GOT3 (cell line): ENCODE measurements around the gene CDCA7.
"Not testable (repeated sequence)": the region's sequence is repeated elsewhere in the genome, so short reads cannot be mapped to it uniquely, and the experiment has no call there.

ENCODE experiments used
- DNase-seq: peaks from one replicate; lab custom pipeline; 2025; ENCODE audit warnings: mixed read lengths; lab: John Stamatoyannopoulos, UW

The CDCA7 gene

GRCh38 chr2:173358616-173359015 is 3.9 kb downstream of the CDCA7 start:
- no peak for DNase-seq

- no peak for DNase-seq
Observed at GRCh38 chr2:173359231-173359630, 4.6 kb downstream of the CDCA7 start.

- no peak for DNase-seq
Observed at GRCh38 chr2:173370198-173370597, 15.5 kb downstream of the CDCA7 start.

GRCh38 chr2:173371023-173371422 is 16.4 kb downstream of the CDCA7 start:
- no peak for DNase-seq

DNA sequence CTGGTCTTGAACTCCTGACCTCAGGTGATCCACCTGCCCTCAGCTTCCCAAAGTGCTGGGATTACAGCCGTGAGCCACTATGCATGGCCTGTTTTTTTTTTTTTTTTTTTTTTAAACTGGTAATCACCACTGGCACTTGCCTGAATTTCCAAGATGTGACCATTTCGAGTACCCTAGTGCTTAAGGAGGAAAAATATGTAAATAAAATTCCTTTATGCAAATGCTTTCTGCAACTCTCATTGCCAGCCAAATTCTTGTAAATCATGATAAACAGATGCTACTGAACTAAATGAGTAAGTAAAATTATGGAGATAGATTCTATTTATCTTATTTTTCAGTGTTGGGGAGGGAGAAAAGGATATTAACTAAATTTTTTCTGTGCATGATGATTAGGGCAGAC is 18.6 kb downstream of the CDCA7 start:
- DNase-seq: no peak

DNA sequence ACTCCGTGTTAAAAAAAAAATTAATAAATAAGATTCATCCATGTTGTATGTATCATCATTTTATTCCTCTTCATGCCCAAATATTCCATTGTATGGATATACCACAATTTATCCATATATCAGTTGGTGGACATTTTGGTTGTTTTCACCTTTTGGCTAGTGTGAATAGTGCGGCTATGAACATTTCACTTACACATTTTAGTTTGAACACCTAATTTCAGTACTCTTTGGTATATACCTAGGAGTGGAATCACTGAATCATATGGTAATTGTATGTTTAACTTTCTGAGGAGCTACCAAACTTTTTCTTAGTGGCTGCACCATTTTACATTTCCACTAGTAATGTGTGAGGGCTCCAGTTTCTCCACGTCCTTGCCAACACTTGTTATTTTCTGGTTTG is 20.0 kb downstream of the CDCA7 start:
- DNase-seq: no peak

DNA sequence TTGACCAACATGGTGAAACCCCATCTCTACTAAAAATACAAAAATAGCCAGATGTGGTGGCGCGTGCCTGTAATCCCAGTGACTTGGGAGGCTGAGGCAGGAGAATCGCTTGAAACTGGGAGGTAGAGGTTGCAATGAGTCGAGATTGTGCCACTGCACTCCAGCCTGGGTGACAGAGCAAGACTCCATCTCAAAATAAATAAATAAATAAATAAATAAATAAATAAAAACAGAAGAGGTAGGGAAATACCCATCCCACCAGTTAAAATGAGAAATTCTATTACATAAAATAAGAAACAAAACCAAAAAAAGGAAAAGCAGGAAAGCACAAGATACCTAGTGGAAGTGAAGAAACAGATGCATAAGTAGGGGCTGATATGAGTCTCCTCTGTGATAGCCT is 30.9 kb downstream of the CDCA7 start:
- not testable (repeated sequence) for DNase-seq

- DNase-seq: no peak
Observed at GRCh38 chr2:173386021-173386737, 31.5 kb downstream of the CDCA7 start.

DNA sequence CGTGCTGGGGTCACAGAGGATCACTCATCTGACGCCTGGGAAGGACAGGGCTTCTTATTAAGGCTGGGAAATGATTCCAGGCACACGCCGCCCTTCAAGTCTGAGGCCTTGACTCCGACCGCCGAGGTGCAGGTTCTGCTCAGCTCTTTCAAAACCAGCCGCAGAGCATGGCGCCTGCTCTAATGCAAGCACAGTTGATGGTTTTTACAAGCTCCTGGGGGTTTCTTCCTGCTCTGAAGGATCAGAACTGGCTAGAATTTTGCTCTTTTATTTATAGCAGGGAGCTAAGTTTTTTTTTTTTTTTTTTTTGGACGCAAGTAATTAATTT is 32.0 kb downstream of the CDCA7 start:
- no peak for DNase-seq

- no peak for DNase-seq
Observed at GRCh38 chr2:173387079-173387478, 32.4 kb downstream of the CDCA7 start.

DNA sequence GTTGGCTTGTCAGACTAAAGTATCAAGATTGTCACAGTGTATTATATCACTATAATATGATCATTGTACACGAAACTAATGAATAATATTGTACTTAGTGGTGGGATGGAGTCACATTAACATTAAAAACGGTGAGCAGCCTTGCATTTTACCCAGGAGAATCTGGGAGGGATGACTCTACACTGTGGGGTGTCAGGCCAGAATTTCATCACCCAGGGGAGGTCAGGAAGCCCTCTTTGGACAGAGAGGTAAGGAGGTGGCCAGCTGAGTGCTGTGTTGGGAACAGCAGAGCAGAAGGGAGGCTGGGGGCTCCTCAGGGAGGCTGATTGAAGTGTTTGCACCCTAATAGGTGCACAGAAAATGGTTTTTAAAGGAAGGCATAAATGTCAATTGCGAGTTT is 33.0 kb downstream of the CDCA7 start:
- no peak for DNase-seq

- no peak for DNase-seq
Observed at GRCh38 chr2:173388795-173389194, 34.1 kb downstream of the CDCA7 start.

DNA sequence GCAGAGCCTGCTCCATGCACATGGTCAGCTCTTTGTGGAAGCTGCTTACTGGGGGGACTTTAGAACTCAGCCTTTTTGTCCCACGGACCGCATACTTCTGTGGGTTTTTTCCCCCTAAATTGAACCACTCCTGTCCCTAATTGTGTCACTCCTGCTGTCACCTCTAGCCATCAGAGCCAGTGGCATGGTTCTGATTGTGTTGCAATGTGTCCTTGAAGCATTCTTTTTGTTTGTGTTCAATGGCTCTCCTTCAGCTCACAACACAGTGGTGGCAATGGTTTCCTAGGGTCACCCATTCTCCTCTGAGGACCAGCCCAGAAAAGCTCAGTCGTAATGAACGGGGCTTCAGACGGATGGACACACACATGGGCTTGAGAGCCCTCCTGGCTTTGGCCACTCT is 35.4 kb downstream of the CDCA7 start:
- DNase-seq: no peak

DNA sequence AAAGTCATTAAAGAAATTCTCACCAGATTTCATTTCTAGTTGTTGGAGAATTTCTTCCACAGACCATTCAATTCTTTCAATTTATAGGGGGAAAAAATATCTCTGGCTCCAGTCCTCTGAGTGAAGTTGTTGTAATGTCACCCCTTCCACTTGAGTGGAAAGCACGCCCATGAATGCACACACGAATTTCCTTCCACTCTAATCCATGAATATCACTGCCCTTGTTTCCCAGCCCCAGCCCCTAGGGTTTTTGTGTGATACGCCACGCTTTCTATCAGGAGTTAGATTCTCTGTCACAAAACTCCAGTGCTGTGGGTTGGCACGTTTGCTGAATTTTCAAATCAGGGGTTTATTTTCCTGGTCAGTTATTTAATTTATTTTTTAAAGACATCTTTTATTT is 38.1 kb downstream of the CDCA7 start:
- no peak for DNase-seq

DNA sequence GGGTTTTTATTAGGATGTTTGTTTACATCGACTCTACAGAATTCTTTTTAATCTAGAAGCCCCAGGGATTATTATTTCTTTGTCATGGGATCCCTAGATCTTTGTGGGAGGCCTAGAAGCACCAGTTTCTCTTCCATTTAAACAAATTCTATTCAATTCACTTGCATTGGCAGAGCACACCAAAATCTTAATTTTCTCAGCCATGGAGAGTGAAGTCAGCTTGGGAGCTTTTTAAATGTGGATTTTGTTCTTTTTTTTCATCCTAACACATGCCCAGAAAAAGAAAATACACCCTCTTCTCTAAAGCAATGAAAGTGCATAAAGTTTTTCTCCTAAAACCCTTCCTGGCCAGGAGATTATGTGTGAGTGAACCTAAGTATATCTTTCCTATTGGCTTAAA is 38.5 kb downstream of the CDCA7 start:
- no peak for DNase-seq

DNA sequence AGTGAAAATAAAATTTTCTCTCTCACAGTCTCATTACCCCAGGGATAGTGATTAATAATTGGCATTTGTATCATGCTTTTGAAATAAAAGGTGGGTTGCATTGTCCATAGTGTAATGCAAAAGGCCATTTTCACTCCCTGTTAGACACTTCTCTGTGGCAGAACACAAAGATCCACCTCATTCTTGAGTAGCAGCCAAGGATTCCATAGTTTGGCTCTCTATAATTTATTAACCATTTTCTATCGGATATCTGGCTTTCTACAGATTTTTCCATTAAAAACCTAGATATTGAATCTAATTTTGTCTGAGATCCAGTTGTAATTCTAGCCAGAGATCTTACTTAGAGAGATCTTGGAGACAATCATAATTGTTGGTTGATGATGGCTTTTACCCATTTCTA is 39.0 kb downstream of the CDCA7 start:
- no peak for DNase-seq

DNA sequence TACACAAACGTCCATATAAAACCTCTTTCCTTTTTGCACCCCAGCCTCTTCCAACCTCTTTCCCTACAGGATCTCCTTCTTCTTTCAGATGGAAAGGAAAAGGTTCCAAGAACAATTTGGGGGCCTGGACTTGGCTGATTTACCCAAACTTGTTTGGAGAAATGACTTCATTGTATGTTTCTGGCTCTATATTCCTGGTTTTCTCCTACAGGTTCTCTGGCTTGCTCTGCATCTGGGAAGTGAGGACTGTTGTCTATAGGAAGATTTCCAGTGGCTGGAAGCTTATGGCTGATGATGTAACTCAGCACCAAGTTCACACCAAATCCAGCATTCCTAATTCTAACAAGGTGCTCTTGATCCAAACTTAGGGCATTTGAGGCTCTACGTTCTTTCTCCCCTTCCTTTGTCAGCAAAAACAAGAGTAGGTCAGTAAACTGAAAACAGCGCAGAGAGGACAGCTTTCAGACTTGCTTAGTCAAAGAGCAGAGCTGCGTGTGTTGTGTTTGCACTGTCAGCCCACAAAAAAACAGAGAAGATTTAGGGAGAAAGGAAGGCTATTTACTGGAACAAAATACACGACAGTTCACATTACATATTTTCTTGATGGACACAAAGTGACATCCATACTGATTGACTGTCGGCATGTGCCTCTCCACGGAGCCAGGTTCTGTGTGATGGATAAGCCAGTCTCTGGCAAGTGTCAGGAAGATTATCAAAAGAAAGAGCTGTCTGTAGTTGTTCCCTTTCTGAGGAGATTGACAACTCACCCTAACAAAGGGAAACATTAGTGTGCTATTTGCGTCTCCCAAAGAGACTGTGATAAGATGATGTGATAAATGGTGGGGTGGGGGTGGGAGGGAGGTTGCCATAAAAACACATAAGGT is 39.7 kb downstream of the CDCA7 start:
- DNase-seq: no peak

DNA sequence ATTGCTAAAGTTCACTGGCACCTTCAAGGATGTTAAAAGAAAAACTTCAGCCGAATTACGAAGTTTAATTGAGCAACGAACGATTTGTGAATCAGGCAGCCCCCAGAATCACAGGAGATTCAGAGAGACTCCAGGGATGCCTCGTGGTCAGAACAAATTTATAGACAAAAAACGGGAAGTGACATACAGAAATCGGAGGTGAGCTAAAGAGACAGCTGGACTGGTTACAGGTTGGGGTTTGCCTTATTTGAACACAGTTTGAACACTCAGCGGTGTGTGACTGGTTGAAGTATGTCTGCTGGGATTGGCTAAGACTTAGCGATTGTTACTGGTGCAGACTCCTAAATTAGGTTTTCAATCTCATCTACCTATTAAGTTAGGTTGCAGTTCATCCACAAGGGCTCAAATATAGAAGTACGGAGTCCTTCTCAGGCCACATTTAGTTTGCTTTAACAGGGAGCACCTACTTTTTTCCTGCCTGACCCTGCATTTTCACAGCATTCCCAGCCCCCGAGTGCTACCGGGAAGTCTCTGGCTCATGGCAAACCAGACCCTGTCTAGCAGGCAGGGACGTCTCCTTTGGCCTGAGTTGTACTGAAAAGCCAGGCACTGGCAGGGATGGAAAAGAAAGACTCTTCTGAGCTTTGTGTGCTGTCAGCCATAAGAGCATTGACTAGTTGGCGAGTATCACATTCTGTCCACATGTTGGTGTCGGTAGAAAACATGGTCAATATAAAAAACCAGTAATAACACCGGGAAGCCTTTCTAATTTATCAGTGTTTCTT is 41.1 kb downstream of the CDCA7 start:
- no peak for DNase-seq

DNA sequence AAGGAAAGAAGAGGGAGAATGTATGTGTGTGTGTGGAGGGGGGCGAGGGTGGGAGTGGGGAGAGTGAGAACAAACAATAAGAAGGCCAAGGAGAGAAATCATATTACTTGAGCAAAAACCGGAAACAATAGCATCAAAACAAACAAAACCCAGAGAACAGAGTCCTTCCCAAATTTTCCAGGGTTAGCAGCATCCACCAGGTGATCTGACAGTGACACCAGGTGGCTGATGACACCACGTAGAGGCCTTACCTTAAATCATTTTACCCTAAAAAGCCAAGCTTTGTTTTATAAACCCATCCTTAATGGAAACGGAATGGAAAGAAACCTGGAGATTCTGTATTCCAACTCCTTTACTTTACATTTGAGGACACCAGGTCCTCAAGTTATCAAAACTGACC is 42.9 kb downstream of the CDCA7 start:
- no peak for DNase-seq

DNA sequence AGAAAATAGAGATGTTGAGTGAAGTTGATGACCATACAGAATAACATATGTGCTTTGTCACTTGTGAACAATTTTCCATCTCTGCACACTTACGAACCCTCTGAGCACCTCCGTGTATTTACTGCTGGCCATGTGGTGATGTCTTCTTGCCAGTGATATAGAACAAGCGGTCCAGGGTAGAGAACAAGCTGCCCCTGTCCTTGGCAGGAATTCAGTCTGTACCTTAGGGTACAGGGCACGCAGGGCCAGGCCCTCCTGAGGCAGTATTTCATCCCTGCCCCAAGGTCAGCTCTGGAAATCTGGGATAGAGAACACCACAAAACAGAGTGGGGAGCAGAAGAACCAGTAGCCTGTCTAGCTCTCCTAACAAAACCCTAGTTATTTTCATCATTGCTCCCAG is 44.6 kb downstream of the CDCA7 start:
- no peak for DNase-seq

DNA sequence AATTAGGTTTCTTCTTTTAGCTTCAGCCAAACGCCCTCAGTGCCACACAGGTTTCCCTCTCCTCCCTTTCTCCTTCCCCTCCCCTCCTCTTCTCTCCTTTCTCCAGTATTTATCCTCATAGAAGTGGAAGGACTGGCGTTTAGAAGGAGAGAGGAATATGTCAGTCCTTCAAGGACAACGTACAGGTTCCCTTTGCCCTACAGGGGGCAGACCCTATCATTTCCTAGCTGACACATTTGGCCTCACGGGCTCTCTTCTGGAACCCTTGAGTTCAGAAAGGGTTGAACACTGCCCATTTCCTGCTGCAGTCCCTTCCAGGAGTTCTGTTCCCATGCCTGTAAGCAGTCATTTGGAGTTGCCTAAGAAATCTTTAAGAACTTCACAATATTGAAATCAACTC is 46.1 kb downstream of the CDCA7 start:
- DNase-seq: no peak

- no peak for DNase-seq
Observed at GRCh38 chr2:173401716-173402326, 47.1 kb downstream of the CDCA7 start.
